ENCODE results near the gene KLK4. TPM values are rescaled to one million over a fixed set of nuclear protein-coding genes. Genes with fewer than 3 reads are reported as not detected.
"Not testable (repeated sequence)": the region's sequence is repeated elsewhere in the genome, so short reads cannot be mapped to it uniquely, and the experiment has no call there.

Gene KLK4
- total RNA-seq, 1 donor from 2014 or later = 1.1 TPM

DNA sequence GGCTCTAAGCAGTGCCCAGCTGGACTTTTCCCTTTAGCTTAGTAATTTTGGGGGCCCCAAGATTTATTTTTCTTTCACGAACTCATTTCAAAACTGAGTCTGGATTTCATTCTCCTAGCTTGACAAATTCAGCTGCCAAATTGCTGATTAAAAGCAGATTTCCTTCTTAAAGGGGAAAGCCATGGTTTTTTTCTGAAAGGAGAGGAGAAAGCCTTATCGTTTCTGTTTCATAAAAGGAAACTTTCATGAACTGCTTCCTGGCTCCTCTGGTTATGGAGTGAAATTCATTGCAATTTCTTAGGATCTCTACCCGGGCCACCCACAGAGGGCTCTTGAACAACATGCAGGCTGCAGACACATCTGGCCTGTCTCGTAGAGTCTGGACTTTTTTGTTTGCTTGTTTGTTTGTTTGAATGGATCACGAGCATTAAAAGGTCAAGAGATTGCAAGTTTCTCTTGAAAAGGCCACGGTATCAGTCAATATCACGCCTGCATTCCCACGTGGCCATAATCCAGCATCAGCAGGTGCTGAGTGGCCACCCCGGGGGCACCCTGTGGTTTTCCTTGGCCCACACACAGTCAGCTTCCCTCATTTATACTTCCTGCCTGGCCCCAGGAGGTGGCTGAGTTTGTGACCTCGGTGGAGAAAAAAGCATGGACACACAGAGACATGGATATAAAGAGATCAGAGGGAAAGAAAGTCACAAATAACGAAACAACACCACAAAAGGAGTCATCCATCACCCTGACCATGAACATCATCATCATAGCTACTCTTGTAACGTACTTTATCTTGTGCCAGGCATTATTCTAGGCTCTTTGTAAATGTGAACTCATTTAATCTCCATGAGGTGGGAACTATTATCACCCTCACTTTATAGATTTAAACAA lies 10.5 kb upstream of the KLK4 start:
- peak; percentile 94 for ATAC-seq
- peak; percentile 72 for DNase-seq (ENCODE audit: low spot score)
- intact Hi-C loops (cut with DNase I) = no loop called here

DNA sequence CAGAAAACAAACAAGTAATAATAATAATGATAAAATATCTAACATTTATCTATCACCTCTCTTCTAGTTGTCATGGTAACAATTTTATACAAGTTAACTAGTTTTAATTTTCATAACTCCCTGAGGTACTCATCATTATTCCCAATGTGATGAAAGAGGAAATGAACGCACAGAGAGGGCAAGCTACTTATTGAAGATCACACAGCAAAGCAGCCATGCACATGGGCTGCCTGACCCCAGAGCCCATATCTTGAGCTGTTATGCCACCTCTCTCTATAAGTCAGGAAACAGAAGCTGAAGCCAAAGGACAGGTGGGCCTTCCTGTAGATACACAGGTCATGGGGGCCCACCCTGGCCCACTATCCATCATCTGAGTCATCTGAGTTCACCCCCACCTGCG lies 4.9 kb upstream of the KLK4 start:
- intact Hi-C loops (cut with DNase I) = no loop called here
- ATAC-seq = no peak
- no peak for DNase-seq (ENCODE audit: low spot score)

DNA sequence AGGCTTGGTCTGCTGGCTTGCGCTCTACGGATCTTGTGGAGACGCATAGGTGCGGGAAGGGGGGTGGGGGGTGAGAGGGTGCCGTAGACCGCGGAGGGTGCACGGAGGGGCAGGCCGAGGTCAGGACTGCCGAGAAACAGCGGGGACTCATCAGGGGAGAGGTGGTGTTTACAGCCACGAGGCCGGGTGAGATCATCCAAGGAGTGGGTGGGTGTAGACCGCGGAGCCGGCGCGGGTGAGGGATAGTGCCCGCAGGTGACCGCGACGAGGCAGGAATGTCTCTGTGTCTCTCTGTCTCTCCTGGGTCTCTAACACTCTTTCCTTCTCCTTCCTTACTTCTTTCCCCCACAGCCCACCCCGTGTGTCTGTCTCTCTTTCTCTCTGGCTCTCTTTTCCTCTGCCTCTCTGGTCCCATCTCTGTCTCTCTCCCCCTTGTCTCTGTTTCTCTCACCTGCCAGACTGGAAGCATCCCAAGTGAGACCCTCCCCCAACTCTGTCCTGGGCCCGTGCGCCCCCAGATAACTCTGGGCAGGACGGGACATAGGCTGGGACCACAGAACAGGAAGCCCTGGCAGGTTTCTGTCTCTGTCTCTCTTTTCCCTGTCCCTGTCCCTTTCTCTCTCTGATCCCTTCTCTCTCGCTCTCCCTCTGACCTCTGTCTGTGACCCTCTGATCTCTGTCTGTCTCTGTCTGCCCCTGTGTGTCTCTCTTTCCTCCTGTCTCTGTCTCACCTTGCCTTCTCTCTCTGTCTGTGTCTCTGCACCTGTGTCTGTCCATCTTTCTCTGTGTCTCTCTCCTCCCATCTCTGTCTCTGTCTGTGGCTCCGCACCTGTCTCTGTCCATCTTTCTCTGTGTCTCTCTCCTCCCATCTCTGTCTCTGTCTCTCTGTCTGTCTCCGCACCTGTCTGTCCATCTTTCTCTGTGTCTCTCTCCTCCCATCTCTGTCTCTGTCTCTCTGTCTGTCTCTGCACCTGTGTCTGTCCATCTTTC lies 1.8 kb upstream of the KLK4 start:
- DNase-seq (ENCODE audit: low spot score) (no peak), ATAC-seq (peak; percentile 44)
- intact Hi-C loops (cut with DNase I) = no loop called here

DNA sequence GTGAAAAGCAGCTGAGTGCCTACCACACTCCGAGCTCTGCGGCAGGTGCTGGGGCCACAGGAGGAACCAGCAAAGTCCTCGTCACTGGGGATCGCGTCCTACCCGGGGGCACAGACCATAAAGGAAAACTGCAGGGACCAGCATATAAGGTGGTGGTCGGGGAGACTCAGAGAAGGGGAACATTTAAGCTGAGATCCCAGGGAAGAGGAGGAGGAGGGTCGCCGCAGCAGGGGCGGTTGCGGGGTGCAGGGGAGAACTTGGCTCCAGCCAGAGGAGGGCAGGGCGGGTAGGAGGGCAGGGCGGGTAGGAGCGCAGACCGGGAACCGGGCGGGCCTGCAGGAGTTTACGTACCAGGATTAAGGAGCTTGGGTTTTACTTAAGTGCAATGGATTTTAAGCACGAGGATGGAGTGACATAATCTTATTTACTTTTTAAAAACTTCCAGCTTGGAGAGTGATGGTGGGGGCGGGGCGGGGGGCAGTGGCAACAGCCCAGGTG lies 956 bp upstream of the KLK4 start:
- no peak for DNase-seq (ENCODE audit: low spot score)
- intact Hi-C loops (cut with DNase I) = no loop called here
- ATAC-seq = no peak

DNA sequence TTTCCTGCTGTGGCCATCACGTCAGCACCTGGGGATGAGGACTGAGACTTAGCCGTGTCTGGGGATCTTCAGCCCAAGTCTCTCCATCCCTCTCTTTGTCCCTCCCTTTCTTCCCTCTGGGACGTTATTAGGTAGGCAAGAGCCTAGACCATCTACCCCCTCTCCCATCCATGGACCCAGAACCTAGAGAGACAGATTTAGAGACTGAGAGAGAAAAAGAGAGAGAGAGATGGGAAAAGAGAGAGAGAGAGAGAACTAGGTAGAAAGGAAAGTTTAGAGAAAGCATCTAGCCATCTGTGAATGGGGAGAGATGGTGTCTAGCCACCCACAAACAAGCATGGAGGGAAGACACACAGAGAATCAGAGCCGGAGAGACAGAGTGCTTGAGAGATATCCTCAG lies 473 bp downstream of the KLK4 start:
- DNase-seq (ENCODE audit: low spot score) (no peak), ATAC-seq (no peak)
- intact Hi-C loops (cut with DNase I) = no loop called here

DNA sequence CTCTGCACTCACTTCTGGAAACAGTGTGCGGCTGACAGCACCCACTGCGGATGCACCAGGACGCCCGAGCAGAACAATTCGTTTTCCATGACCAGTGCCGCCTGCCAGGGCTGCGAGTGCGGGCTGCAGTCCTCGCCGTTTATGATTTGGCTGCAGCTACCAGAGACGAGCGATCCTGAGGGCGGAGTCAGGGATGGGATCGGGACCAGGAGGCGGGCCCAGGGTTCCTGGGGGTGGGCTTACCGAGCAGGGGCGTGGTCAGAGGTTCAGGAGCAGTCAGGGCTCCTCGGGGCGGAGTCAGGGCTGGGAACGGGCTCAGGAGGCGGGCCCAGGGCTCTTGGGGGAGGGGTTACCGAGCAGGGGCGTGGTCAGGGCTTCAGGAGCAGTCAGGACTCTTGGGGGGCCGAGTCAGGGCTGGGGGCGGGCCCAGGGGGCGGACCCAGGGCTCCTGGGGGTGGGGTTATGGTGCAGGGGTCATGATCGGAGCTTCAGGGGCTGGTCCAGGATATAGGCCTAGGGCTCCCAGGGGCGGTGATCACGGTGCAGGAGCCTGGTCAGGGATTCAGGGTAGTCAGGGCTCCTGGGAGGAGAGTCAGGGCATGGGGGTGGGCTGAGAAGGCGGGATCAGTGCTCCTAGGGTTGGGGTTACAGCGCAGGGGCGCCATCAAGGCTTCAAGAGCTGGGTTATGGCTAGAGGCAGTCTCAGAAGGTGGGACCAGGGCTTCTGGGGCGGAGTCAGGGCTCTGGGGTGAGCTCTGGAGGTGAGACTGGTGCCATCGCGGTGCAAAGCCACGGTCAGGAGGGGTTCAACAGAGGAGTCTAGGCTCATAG lies 1.7 kb downstream of the KLK4 start:
- intact Hi-C loops (cut with DNase I) = no loop called here
- peak; percentile 80 for DNase-seq (ENCODE audit: low spot score)
- ATAC-seq = peak; percentile 94

DNA sequence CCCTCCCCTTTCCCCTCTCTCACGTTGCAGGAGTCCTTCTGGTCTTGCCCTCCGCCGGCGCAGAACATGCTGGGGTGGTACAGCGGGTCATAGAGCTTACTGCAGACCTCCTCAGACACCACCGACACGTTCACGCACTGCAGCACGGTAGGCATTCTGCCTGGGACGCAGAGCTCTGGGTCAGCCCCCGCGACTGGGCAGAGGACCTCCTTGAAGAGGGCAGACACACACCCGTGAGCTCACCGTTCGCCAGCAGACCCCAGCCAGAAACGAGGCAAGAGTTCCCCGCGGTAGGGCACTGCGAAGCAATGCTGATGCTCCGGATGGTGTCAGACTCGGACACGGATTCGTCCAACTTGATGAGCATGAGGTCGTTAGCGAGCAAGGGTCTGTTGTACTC lies 2.9 kb downstream of the KLK4 start:
- intact Hi-C loops (cut with DNase I) = no loop called here
- no peak for DNase-seq (ENCODE audit: low spot score)
- no peak for ATAC-seq

DNA sequence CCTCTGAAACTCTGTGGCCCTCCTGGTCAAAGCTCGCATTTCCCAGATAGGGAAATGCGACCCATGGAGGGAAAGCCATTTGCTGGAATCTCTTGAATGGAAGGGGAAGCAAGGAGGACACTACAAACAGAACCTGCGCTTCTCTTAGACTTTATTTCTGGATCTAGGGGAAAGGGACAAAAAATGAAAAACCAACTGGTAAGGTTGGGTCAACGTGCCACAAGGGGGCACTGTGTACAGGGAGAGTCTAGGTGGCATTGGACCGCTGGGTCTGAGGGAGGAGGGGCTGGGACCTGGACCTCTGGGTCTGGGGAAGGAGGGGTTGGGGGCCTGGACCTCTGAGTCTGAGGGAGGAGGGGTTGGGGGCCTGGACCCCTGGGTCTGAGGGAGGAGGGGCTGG lies 5.0 kb downstream of the KLK4 start:
- ATAC-seq = no peak
- intact Hi-C loops (cut with DNase I) = no loop called here

DNA sequence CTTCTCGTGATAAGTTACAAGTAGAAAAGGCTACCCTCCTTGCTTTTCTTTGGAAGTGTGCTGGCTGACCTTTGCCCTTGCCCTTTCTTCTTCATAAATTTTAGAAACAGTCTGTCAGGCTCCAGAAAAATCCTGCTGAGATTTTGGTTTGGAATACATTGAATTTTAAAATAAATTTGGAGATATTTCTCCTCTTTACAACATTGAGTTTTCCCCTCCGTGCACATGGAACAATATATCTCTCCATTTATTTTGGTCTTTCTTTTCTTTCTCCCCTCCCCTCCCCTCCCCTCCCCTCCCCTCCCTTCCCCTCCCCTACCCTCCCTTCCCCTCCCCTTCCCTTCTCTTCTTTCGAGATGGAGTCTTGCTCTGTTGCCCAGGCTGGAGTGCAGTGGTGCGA lies 8.6 kb downstream of the KLK4 start:
- ATAC-seq (no peak), DNase-seq (ENCODE audit: low spot score) (no peak)
- intact Hi-C loops (cut with DNase I) = no loop called here

More for the DNA sequence above, 5.0 kb downstream of the KLK4 start:
- no peak for DNase-seq (ENCODE audit: low spot score)

DNA sequence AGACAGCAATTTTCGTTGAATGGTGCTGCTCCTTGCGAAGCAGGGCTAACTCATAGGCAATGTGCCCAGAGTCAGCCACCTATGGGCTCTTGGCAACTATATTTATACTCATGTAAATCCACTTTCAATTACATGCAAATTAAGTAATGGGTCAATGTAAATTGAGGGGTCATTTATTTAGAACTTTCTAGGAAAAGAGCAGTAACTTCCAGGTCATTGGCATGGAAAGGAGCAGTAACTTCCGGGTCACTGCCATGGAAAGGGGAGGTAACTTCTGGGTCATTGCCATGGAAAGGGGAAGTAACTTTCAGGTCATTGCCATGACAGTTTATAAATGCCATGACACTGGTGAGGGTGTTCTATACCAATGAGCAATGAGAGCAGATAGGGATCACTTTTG lies 11.6 kb downstream of the KLK4 start:
- no peak for DNase-seq (ENCODE audit: low spot score)
- intact Hi-C loops (cut with DNase I) = no loop called here

DNA sequence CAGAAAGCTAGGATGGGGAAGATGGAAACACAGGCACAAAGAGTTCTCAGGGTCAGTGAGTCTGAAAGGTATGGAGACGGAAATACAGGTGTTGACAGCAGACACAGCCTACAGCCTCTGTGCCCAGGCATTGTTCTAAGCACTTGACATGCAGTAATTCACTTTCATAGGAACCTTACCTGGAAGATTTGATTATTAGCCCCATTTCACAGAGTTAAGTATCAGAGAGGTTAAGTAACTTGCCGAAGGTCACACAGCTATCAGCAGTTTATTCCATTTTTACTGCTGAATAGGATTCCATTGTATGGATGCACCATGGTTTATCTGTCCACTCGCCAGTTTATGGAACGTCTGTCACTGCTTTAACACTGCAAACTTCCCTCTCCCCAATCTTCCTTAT lies 13.2 kb downstream of the KLK4 start:
- intact Hi-C loops (cut with DNase I) = no loop called here
- ATAC-seq (no peak), DNase-seq (ENCODE audit: low spot score) (no peak)

More for the DNA sequence above, 11.6 kb downstream of the KLK4 start:
- ATAC-seq = no peak

DNA sequence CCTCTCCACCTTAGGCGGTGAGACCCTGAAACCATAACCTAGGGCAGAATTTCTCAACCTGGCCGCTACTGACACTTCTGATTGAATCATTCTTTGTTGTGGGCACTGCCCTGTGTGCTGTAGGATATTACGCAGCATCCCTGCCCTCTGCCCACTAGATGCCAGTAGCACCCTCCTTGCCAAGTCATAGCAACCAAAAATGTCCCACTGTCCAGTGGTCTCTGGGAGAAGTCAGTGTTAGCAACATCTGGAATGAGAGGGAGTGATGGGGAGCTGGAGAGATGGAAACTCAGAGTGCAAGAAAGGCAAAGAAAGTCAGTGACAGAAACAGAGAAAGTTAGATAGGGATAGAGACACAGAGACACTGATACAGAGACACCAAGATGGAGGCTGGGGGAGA lies 13.6 kb downstream of the KLK4 start:
- no peak for DNase-seq (ENCODE audit: low spot score)
- intact Hi-C loops (cut with DNase I) = no loop called here
- ATAC-seq = no peak

DNA sequence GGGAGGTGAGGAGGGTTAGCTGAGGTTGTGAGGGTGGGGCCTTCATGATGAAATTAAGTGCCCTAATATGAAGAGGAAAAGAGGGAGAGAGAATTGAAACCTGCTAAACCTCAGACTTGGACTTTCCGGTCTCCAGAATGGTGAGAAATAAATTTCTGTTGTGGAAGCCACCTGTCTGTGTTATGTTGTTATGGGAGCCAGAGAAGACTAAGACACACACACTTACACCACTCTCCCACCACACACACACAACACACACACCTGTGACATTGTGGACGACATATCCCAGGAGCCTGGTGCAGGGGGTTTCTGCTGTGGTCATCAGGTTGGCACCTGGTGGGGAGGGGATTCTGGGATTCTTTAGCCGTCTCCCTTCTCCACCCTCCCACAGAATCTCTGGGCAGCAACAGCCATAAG lies 14.0 kb downstream of the KLK4 start:
- ATAC-seq = no peak
- no peak for DNase-seq (ENCODE audit: low spot score)
- intact Hi-C loops (cut with DNase I) = no loop called here

DNA sequence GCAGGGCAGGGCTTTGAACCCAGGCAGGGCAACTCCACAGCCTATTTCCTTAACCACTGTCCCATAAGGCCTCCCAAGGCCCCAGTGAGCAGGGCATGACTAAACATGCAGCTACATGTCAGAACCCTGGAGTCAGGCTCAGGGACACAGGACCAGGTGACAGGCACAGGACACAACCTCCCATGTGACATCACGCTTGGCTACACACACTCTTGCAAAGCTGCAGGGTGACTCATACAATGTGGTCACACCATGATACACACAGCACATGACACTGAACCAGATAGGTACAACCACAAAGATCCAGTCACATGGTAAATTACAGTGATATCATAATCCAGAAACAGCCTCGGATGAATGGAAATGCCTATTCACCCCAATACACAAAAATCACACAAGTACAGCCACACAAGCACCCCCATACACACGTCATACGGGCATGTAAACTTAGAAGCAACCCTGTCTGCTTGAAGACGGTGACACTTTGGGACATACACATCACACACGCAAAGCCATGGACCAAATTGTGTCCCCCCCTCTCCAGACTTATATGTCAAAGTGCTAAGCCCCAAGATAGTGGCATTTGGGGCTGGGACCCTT lies 14.5 kb downstream of the KLK4 start:
- DNase-seq (ENCODE audit: low spot score) = no peak
- intact Hi-C loops (cut with DNase I) = no loop called here

DNA sequence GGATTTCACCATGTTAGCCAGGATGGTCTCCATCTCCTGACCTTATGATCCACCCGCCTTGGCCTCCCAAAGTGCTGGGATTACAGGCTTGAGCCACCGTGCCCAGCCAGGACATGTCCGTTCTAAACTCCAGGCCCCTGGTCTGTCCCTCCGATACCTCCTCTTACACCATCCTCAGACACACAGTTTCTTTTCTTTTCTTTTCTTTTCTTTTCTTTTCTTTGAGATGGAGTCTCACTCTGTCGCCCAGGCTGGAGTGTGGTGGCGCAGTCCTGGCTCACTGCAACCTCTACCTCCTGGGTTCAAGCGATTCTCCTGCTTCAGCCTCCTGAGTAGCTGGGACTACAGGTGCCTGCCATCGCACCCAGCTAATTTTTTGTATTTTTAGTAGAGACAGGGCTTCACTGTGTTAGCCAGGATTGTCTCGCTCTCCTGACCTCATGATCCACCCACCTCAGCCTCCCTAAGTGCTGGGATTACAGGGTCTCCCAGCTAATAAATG lies 15.1 kb downstream of the KLK4 start:
- ATAC-seq; DNase-seq (ENCODE audit: low spot score); intact Hi-C loops (cut with DNase I): not testable (repeated sequence)

More for the DNA sequence above, 14.5 kb downstream of the KLK4 start:
- no peak for ATAC-seq

DNA sequence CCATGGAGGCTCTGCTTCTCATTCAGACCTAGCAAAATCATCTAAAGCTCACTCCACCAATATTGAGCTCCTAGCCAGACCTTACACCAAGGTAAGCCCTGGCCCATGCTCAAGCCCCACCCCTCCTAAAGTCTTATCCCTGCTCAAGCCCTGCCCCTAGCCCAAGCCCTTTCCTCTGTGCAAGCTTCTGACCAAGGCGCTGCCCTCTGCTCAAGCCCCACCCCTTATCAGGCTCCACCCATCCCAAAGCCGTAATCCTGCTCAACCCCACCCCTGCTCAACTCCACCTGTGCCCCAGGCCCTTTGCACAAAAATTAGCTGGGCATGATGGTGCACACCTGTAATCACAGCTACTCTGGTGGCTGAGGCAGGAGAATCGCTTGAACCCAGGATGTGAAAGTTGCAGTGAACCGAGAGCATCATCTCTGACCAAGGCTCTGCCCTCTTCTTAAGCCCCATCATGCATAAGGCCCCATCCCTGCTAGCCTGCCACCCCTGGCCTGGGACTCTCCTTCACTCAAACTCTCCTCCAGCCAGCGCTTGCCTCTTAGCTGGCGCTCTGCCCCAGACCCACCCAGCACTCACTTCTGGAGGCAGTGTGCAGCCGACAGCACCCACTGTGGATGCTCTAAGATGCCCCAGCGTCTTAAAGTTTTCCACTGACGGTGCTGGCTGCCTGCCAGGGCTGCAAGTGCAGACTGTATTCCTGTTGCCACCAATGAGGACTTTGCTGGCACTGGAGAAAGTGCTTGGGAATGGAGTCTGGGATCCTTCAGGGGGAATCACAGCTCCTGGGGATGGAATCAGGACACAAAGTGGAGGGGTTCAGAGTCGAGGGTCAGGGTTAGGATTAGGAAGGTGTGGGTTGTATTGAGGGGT lies 16.5 kb downstream of the KLK4 start:
- intact Hi-C loops (cut with DNase I) = no loop called here
- no peak for DNase-seq (ENCODE audit: low spot score)
- no peak for ATAC-seq

DNA sequence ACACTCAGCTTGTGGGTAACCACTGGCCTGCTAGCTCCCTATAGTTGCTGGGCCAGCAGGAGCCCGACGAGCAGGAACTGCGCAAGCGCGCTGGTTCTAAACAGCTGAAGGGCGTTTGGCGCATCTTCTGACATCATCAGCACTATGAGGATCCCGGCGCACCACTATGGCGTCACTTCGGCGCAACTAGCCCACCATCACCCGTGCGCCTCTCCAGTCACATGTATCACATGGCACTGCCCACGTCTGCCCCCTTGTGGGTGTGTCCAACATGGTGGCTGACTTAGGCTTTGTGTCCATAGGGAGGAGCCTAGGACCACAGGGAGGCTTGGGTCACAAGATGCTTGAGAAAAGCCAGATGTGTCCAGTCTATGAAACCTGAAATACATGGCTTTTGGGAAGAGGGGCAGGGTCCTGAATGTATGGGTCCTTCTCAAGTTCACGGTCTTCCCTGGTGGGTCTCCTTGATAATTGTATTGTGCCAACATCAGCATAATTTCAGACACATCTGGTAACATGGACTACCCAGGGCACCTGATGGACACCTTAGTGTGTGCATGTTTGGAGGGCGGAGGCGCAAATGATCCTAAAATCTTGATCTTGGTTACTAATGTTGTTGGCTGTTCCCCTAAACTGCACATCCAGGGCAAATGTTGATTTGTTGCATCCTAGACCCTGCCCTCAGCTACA lies 18.0 kb downstream of the KLK4 start:
- DNase-seq (ENCODE audit: low spot score) (no peak), ATAC-seq (no peak)
- intact Hi-C loops (cut with DNase I) = no loop called here
